ENCODE data around the gene TMEM52B.

The TMEM52B gene

DNA sequence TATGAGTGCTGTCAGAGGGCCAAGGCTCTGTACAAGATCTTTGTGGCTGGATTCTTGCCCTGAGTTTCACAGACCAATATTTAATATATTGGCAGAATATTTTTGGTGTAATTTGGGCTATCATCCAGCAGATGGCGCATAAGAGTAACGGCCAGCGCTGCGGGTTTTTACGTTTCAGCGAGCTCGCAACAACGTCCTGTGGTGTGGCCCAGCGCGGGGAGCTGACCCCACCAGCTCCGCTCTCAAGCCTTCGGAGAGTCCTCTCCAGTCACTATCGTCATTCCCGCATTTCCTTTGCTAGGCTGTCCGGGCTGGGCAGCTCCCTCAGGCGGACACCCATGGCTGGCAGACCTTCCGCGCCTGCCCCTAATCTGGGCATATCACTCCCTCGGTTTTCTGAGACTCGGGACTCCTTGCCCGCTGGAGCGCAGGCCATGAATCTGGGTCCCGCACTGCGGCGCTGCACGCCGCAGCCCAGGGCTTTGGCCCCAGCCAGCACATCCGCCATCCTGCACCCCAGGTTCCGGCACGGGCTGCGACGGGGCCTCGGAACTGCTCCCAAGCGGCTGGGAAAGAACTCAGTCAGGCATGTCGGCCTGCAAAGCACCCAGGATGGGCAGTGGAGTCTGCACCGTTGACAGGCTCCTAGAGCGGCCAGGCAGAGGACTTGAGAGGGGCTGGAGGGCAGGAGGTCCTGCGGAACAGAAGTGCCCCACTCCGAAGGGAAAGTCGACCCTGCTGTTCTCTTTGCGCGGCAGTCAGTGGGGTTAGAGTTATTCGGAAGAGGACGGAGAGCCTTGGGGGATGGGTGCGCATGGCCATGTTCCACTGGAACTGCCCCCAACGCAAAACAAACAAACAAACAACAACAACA is 25.3 kb upstream of the TMEM52B start (continued):
- no peak for TF ChIP-seq ZNF561 (tag by site-specific recombination; IDR thresholded peaks at IDR 0.05; ENCODE audit: borderline replicate concordance)
- TF ChIP-seq, protein P1, sequence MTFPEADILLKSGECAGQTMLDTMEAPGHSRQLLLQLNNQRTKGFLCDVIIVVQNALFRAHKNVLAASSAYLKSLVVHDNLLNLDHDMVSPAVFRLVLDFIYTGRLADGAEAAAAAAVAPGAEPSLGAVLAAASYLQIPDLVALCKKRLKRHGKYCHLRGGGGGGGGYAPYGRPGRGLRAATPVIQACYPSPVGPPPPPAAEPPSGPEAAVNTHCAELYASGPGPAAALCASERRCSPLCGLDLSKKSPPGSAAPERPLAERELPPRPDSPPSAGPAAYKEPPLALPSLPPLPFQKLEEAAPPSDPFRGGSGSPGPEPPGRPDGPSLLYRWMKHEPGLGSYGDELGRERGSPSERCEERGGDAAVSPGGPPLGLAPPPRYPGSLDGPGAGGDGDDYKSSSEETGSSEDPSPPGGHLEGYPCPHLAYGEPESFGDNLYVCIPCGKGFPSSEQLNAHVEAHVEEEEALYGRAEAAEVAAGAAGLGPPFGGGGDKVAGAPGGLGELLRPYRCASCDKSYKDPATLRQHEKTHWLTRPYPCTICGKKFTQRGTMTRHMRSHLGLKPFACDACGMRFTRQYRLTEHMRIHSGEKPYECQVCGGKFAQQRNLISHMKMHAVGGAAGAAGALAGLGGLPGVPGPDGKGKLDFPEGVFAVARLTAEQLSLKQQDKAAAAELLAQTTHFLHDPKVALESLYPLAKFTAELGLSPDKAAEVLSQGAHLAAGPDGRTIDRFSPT (tag by site-specific recombination; IDR thresholded peaks at IDR 0.05): no peak
- TF ChIP-seq, protein P2, sequence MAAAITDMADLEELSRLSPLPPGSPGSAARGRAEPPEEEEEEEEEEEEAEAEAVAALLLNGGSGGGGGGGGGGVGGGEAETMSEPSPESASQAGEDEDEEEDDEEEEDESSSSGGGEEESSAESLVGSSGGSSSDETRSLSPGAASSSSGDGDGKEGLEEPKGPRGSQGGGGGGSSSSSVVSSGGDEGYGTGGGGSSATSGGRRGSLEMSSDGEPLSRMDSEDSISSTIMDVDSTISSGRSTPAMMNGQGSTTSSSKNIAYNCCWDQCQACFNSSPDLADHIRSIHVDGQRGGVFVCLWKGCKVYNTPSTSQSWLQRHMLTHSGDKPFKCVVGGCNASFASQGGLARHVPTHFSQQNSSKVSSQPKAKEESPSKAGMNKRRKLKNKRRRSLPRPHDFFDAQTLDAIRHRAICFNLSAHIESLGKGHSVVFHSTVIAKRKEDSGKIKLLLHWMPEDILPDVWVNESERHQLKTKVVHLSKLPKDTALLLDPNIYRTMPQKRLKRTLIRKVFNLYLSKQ (tag by site-specific recombination; IDR thresholded peaks at IDR 0.05; ENCODE audit: borderline replicate concordance): no peak
- TF ChIP-seq YY1 (tag by site-specific recombination; IDR thresholded peaks at IDR 0.05): no peak
- no peak for TF ChIP-seq SP7 (tag by site-specific recombination; IDR thresholded peaks at IDR 0.05)
- TF ChIP-seq ZBTB17 (tag by site-specific recombination; IDR thresholded peaks at IDR 0.05): peak; percentile 85
- TF ChIP-seq, protein P3, sequence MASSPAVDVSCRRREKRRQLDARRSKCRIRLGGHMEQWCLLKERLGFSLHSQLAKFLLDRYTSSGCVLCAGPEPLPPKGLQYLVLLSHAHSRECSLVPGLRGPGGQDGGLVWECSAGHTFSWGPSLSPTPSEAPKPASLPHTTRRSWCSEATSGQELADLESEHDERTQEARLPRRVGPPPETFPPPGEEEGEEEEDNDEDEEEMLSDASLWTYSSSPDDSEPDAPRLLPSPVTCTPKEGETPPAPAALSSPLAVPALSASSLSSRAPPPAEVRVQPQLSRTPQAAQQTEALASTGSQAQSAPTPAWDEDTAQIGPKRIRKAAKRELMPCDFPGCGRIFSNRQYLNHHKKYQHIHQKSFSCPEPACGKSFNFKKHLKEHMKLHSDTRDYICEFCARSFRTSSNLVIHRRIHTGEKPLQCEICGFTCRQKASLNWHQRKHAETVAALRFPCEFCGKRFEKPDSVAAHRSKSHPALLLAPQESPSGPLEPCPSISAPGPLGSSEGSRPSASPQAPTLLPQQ (tag by site-specific recombination; IDR thresholded peaks at IDR 0.05): 0 out of 2 replicates have a peak, but pooled peaks have one; percentile 45
- TF ChIP-seq HOXA7 (CRISPR knock-in tag; IDR thresholded peaks at IDR 0.05; ENCODE audit: borderline replicate concordance): no peak
- peak; percentile 57 for TF ChIP-seq ZIC2 (tag by site-specific recombination; IDR thresholded peaks at IDR 0.05)
- TF ChIP-seq, protein P4, sequence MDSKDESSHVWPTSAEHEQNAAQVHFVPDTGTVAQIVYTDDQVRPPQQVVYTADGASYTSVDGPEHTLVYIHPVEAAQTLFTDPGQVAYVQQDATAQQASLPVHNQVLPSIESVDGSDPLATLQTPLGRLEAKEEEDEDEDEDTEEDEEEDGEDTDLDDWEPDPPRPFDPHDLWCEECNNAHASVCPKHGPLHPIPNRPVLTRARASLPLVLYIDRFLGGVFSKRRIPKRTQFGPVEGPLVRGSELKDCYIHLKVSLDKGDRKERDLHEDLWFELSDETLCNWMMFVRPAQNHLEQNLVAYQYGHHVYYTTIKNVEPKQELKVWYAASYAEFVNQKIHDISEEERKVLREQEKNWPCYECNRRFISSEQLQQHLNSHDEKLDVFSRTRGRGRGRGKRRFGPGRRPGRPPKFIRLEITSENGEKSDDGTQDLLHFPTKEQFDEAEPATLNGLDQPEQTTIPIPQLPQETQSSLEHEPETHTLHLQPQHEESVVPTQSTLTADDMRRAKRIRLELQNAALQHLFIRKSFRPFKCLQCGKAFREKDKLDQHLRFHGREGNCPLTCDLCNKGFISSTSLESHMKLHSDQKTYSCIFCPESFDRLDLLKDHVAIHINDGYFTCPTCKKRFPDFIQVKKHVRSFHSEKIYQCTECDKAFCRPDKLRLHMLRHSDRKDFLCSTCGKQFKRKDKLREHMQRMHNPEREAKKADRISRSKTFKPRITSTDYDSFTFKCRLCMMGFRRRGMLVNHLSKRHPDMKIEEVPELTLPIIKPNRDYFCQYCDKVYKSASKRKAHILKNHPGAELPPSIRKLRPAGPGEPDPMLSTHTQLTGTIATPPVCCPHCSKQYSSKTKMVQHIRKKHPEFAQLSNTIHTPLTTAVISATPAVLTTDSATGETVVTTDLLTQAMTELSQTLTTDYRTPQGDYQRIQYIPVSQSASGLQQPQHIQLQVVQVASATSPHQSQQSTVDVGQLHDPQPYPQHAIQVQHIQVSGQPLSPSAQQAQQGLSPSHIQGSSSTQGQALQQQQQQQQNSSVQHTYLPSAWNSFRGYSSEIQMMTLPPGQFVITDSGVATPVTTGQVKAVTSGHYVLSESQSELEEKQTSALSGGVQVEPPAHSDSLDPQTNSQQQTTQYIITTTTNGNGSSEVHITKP (tag by site-specific recombination; IDR thresholded peaks at IDR 0.05): peak; percentile 37; the same call in 1 of the 2 replicates
- no peak for TF ChIP-seq ZNF76 (tag by site-specific recombination; IDR thresholded peaks at IDR 0.05; ENCODE audit: borderline replicate concordance, low read depth)

DNA sequence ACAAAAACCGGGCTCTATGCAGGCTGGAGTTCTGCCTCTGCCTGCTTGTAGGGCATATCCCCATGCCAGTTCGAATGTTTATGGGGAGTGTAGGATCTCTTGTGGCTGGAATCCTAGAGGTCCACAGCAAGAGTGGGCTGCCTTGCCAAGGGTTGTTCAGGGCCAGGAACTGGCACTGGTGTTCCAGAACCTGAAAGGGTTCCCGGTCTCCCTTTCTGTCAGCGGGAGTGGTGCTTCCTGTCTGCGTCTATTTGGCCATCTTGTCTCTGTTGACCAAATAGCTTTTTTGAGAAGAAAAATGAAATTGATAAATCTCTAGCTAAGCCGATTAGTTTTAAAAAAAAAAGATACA is 24.7 kb upstream of the TMEM52B start:
- Histone ChIP-seq H3K27ac (ENCODE audit: extremely low read depth, low read depth, low read length) (no peak overlapping the region), H3K4me3 (ENCODE audit: low read depth, low read length) (no peak overlapping the region), H3K9me3 (ENCODE audit: control insufficient read depth, insufficient read depth, low read depth, low read length) (no peaks in the 10 kb centered on the region), H3K4me1 (ENCODE audit: control insufficient read depth, insufficient read depth, low read length) (no peaks in the 10 kb centered on the region), H3K36me3 (ENCODE audit: control insufficient read depth in 2 of 2, insufficient read depth in 1 of 2, low read length in 2 of 2) (no peaks in the 10 kb centered on the region)
- ChIA-PET POLR2A (no interaction called here), CTCF (interaction anchor here (0.6 to 1.1 kb wide), 10 partner anchors 9 to 521 kb away, joined by 3 to 6 read pairs (median 3); no protein-coding TSS in a partner anchor)
- TF ChIP-seq, protein P5, sequence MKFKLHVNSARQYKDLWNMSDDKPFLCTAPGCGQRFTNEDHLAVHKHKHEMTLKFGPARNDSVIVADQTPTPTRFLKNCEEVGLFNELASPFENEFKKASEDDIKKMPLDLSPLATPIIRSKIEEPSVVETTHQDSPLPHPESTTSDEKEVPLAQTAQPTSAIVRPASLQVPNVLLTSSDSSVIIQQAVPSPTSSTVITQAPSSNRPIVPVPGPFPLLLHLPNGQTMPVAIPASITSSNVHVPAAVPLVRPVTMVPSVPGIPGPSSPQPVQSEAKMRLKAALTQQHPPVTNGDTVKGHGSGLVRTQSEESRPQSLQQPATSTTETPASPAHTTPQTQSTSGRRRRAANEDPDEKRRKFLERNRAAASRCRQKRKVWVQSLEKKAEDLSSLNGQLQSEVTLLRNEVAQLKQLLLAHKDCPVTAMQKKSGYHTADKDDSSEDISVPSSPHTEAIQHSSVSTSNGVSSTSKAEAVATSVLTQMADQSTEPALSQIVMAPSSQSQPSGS (tag by site-specific recombination; IDR thresholded peaks at IDR 0.05; ENCODE audit: low read depth): no peak
- TF ChIP-seq KLF1 (tag by site-specific recombination; IDR thresholded peaks at IDR 0.05) (no peak), ZNF350 (tag by site-specific recombination; IDR thresholded peaks at IDR 0.05) (no peak), ZNF341 (tag by site-specific recombination; IDR thresholded peaks at IDR 0.05; ENCODE audit: low read depth) (no peak), ZNF747 (tag by site-specific recombination; IDR thresholded peaks at IDR 0.05) (no peak), ZNF16 (tag by site-specific recombination; IDR thresholded peaks at IDR 0.05; ENCODE audit: low read depth) (no peak), ZNF596 (tag by site-specific recombination; IDR thresholded peaks at IDR 0.05) (no peak), SCRT1 (tag by site-specific recombination; IDR thresholded peaks at IDR 0.05; ENCODE audit: borderline replicate concordance) (no peak), ZNF214 (tag by site-specific recombination; IDR thresholded peaks at IDR 0.05; ENCODE audit: borderline replicate concordance) (no peak)
- TF ChIP-seq, protein P6, sequence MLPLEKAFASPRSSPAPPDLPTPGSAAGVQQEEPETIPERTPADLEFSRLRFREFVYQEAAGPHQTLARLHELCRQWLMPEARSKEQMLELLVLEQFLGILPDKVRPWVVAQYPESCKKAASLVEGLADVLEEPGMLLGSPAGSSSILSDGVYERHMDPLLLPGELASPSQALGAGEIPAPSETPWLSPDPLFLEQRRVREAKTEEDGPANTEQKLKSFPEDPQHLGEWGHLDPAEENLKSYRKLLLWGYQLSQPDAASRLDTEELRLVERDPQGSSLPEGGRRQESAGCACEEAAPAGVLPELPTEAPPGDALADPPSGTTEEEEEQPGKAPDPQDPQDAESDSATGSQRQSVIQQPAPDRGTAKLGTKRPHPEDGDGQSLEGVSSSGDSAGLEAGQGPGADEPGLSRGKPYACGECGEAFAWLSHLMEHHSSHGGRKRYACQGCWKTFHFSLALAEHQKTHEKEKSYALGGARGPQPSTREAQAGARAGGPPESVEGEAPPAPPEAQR (tag by site-specific recombination; IDR thresholded peaks at IDR 0.05): no peak

All from HEK293 (cell line).